PFSK-1 (cell line): Measurements from ENCODE around the gene NDUFB5.

Experiments used
- POLR2AphosphoS5 ChIP-seq: IDR thresholded peaks from 2 replicates; pipeline ENCODE4 v1.6.1; 2012; ENCODE audit warnings: low read depth, mild to moderate bottlenecking, control low read depth, low read length, moderate library complexity
- REST ChIP-seq, 2 experiments: IDR thresholded peaks; 2 replicates each; pipeline versions ENCODE4 v1.6.1 to v1.8.0; 2011 to 2012; ENCODE audit warnings: low read depth in 2 of 2, low read length in 2 of 2, control low read depth in 1 of 2, inconsistent platforms in 1 of 2, mild to moderate bottlenecking in 1 of 2, moderate library complexity in 1 of 2; ENCODE audit not compliant: insufficient read depth in 1 of 2
- SIN3A ChIP-seq: IDR thresholded peaks from 2 replicates; pipeline ENCODE4 v1.6.1; 2012; ENCODE audit warnings: mild to moderate bottlenecking, low read length, moderate library complexity, borderline replicate concordance; ENCODE audit not compliant: insufficient read depth
- TAF1 ChIP-seq: IDR thresholded peaks from 2 replicates; pipeline ENCODE4 v1.6.1; 2012; ENCODE audit warnings: low read length, control low read depth, borderline replicate concordance; ENCODE audit not compliant: insufficient read depth

- TF ChIP-seq POLR2AphosphoS5 (no peak), REST (IDR thresholded peaks at IDR 0.05; ENCODE audit: insufficient read depth in 1 of 2, low read depth in 2 of 2, low read length in 2 of 2) (no peak), TAF1 (no peak), SIN3A (no peak)
Measured at GRCh38 chr3:179610066-179610465, 5.5 kb downstream of the NDUFB5 start.
